PFSK-1 (cell line): ENCODE measurements around the gene GARIN5A.

Experiments
- FOXP2 ChIP-seq: optimal IDR thresholded peaks from 2 replicates; pipeline ENCODE3; 2011; ENCODE audit warnings: borderline replicate concordance, control low read depth, inconsistent platforms; ENCODE audit not compliant: insufficient read depth; ENCODE audit errors: extremely low read length, extremely low read depth
- POLR2AphosphoS5 ChIP-seq: IDR thresholded peaks from 2 replicates; pipeline ENCODE4 v1.6.1; 2012; ENCODE audit warnings: low read depth, mild to moderate bottlenecking, control low read depth, low read length, moderate library complexity
- REST ChIP-seq, 2 experiments: IDR thresholded peaks; 2 replicates each; pipeline versions ENCODE4 v1.6.1 to v1.8.0; 2011 to 2012; ENCODE audit warnings: low read depth in 2 of 2, low read length in 2 of 2, control low read depth in 1 of 2, inconsistent platforms in 1 of 2, mild to moderate bottlenecking in 1 of 2, moderate library complexity in 1 of 2; ENCODE audit not compliant: insufficient read depth in 1 of 2
- SIN3A ChIP-seq: IDR thresholded peaks from 2 replicates; pipeline ENCODE4 v1.6.1; 2012; ENCODE audit warnings: mild to moderate bottlenecking, low read length, moderate library complexity, borderline replicate concordance; ENCODE audit not compliant: insufficient read depth
- TAF1 ChIP-seq: IDR thresholded peaks from 2 replicates; pipeline ENCODE4 v1.6.1; 2012; ENCODE audit warnings: low read length, control low read depth, borderline replicate concordance; ENCODE audit not compliant: insufficient read depth

GARIN5A gene

GRCh38 chr19:50506700-50507099 lies 30.1 kb upstream of the GARIN5A start:
- no peak for TF ChIP-seq TAF1
- no peak for TF ChIP-seq FOXP2
- no peak for TF ChIP-seq SIN3A
- TF ChIP-seq REST (IDR thresholded peaks at IDR 0.05; ENCODE audit: insufficient read depth in 1 of 2, low read depth in 2 of 2, low read length in 2 of 2), result no peak
- TF ChIP-seq POLR2AphosphoS5, result no peak

GRCh38 chr19:50505856-50506611 lies 29.4 kb upstream of the GARIN5A start:
- TF ChIP-seq SIN3A (no peak), POLR2AphosphoS5 (no peak), REST (IDR thresholded peaks at IDR 0.05; ENCODE audit: insufficient read depth in 1 of 2, low read depth in 2 of 2, low read length in 2 of 2) (no peak), FOXP2 (no peak)

- no peak for TF ChIP-seq TAF1
- no peak for TF ChIP-seq REST (IDR thresholded peaks at IDR 0.05; ENCODE audit: insufficient read depth in 1 of 2, low read depth in 2 of 2, low read length in 2 of 2)
- no peak for TF ChIP-seq SIN3A
- TF ChIP-seq FOXP2, result no peak
- TF ChIP-seq POLR2AphosphoS5, result no peak
These were observed 25.2 kb upstream of the GARIN5A start for GRCh38 chr19:50501568-50502475.

- TF ChIP-seq POLR2AphosphoS5, result no peak
- no peak for TF ChIP-seq TAF1
These were observed 24.5 kb upstream of the GARIN5A start for GRCh38 chr19:50501186-50501567.

- TF ChIP-seq POLR2AphosphoS5, result no peak
- TF ChIP-seq TAF1, result no peak
- no peak for TF ChIP-seq SIN3A
- no peak for TF ChIP-seq REST (IDR thresholded peaks at IDR 0.05; ENCODE audit: insufficient read depth in 1 of 2, low read depth in 2 of 2, low read length in 2 of 2)
- TF ChIP-seq FOXP2, result no peak
These were observed 24.1 kb upstream of the GARIN5A start for GRCh38 chr19:50500753-50501151.
